GM19397 (cell line): ENCODE results near the gene STEAP4.
A peak's percentile ranks its signal among the peaks of the same experiment; 100 is the strongest.
"Not testable (repeated sequence)": the region's sequence is repeated elsewhere in the genome, so short reads cannot be mapped to it uniquely, and the experiment has no call there.

Experiments used
- ATAC-seq: cut with Tn5 transposase; IDR thresholded peaks from one replicate; pipeline ENCODE4 v1.9.1; 2021; ENCODE audit warnings: mild to moderate bottlenecking, moderate library complexity; ENCODE audit not compliant: unreplicated experiment

The STEAP4 gene

DNA sequence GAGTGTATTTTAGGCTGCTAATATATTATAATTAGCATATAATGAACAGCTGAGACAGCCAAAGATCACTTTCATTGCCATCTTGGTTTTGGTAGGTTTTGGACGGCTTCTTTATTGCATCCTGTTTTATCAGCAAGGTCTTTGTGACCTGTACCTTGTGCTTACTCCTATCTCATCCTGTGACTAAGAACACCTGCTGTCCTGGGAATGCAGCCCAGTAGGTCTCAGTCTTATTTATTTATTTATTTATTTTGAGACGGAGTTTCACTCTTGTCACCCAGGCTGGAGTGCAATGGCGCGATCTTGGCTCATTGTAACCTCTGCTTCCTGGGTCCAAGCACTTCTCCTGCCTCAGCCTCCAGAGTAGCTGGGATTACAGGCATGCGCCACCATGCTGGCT, 31.8 kb downstream of the STEAP4 start:
- not testable (repeated sequence) for ATAC-seq

DNA sequence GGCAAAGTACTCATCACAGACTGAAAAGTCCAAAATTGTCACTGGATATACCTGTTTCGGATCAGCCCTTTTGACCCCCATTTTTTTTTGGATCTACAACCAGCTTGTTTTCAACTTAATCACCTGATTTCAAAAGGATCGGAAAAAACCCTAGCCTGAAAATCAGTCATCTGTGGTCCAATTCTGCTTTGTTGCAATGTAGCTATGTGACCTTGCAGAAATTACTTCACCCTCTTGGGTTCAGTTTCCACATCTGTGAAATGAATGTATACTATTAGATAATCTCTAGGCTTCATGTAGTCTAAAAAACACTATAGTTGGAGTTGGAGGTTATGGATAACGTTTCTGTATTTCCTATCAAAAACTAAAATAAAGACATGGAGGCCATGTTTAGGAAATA, 37.1 kb downstream of the STEAP4 start:
- ATAC-seq, result no peak

DNA sequence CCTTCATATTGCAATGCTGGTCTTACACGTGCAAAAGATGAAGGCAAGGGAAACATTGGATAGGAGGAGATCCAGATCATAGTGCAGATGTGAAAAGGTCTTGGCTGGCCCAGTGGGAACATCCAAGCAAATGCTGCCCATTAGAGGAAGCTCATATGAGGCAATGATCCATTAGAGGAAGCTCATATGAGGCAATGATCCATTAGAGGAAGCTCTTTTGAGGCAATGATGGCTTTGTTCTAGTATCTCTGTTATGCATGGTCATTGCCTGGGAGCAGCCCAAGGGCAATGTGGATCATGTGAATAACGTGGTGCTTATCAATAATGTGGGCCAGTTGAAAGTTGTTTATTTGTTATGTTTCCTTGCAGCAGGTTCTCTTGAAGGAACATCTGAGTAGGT, 37.8 kb downstream of the STEAP4 start:
- no peak for ATAC-seq

DNA sequence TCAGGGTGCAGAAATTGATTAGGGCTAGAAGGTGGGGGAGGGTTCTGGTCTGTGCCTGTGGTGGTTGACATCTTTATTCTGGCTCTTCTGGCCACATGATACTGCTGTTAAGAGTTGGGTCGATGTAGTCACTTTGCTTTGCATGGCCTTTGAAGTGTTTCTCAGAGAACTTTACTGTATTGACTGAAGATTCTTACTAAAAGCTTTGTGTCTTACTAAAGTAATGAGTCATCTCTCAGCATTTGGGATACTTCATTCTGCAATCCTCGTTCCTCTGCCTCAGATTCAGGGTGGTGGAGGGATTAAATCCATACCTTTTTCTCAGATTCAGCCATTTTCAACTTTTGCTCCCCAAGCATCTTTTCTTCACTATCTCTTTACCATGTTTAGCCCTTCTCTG, 38.6 kb downstream of the STEAP4 start:
- no peak for ATAC-seq

DNA sequence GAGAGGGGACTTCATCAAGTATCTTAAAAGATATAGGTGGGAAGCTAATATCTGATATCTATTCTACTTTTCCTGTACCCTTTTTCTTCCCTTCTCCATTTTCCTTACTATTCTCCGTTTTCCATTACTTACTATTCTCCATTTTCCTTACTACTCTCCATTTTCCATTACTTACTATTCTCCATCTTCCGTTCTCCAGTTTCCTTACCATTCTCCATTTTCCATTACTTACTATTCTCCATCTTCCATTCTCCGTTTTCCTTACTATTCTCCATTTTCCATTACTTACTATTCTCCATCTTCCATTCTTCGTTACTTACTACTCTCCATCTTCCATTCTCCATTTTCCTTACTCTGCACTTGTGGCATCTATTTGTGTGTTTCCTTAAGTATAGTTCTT, 39.3 kb downstream of the STEAP4 start:
- no peak for ATAC-seq

DNA sequence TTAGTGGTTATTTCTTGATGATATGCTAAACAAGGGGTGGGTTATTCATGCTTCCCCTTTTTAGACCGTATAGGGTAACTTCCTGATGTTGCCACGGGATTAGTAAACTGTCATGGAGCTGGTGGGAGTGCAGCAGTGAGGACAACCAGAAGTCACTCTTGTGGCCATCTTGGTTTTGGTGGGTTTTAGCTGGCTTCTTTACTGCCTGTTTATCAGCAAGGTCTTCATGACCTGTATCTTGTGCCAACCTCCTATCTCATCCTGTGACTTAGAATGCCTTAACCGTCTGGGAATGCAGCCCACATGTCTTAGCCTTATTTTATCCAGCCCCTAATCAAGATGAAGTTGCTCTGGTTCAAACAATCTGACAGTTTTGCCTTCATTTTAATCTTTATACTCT, 41.7 kb downstream of the STEAP4 start:
- not testable (repeated sequence) for ATAC-seq

DNA sequence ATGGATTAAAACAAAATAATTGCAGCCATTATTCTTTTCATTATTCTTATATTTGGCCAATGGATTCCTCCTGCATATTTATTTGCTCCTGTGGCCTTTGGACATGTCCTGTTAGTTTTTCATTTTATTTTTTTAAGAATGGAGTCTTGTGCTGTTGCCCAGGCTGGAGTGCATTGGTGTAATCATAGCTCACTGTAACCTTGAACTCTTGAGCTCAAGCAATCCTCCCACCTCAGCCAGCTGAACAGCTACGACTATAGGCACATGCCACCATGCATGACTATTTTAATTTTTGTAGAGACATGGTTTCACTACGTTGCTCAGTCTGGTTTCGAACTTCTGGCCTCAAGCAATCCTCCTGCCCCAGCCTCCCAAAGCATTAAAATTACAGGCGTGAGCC, 44.1 kb downstream of the STEAP4 start:
- ATAC-seq, result no peak

DNA sequence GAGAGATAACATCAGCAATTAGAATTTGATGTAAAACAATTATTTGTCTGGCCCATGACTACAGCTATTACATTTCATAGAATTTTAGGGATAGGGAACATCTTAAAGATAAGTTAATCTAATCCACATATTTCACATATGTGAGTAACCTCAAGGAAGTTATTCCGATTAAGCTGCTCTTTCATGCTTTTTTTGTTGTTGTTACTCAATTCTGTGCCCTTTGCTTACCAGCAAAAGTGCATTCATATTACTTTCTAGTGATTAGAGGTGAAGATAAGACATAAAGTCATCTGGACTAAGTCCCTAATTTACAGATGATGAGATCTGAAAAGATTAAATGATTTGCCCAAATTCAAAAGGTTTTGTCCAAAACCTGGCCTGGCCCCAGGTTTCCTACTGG, 46.0 kb downstream of the STEAP4 start:
- no peak for ATAC-seq

DNA sequence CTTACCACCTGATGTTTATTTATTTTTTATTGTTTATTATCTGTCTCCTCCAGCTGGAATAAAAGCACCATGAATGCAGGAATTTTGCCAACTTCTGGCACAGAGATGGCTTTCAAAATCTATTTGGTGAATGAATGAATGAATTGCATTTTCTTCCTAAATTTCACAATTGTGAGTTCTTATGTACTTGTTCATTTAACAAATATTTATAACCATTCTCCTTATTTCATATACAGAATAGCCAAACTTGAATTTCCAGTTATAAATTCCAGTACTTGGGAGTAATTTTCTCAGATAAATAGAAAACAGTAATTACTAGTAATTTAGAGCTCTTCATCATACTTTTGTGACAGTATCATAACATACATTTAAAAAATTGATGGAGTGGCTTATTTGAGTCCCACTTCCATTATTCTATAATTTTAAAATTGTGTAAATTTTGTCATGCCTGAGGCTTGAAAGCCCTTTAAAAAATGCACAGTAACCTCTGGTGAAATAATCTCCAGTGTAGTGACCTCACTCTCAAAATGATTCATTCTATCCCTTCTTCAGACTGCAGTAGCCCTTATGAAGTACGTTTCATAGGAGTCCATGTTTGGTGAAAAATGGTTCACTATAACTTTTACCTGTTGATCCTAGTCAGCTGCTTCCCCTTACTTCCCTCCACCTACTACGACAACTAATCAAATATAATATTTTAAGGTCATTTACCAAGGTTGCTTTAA, 46.9 kb downstream of the STEAP4 start:
- ATAC-seq, result no peak

DNA sequence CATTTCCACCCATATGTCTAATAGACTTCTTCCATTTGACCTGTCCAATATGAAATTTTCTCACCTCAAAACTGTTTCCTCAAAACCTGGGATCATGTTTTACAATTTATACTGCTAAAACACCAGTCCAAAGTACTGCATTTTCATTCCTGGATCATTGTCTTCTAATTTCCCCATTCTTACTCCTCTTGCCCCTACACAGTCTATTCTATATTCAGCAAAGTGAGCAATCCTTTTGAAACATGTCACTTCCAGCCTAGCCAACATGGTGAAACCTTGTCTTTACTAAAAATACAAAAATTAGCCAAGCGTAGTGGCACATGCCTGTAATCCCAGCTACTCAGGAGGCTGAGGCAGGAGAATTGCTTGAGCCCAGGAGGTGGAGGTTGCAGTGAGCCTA, 48.4 kb downstream of the STEAP4 start:
- not testable (repeated sequence) for ATAC-seq

DNA sequence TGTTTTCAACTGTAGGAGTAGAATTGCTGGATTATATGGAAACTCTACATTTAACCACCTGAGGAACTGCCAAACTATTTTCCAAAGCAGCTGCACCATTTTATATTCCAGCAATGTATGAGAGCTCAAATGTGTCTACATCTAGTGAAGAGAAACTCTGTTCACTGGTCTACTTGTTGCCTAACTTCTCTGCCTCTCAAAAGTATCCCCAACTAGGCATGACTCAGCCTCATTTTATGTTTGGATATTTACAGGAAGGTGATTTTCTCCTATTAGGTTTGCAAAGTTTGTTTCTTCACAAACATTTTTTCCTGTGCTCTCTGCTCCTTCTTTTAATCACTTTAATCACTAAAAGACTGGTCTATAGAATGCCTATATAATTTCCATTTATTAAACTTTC, 49.8 kb downstream of the STEAP4 start:
- ATAC-seq, result no peak

DNA sequence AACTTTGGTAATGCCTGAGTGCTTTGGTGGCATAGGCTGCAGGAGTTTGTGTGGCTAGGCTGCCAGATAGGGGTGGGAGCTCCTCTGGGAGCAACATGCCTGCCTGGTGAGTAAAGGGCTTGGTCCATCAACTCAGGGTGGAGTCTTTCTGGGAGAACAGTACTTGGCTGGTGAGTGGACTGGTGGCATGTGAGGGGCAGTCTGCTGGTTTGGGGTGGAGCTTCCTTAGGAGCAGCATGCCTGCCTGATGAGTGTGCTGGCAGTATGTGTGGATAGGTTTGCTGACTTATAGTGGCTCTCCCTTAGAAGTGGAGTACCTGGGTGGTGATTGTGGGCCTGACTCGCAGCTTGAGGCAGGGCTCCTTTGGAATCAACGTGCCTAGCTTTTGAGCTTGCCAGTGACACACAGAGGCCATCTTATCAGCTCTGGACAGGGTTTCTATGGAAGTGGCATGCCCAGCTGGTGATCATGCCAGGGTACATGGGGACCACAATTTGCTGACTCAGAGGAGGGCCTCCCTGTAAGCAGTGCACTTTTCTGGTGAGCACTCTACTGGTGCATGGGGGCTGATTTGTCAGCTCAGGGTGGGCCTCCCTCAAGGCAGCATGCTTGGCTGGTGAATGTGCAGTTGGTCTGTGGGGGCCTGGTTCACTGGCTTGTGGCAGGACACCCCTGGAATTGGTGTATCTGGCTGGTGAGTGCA, 51.8 kb downstream of the STEAP4 start:
- no peak for ATAC-seq

DNA sequence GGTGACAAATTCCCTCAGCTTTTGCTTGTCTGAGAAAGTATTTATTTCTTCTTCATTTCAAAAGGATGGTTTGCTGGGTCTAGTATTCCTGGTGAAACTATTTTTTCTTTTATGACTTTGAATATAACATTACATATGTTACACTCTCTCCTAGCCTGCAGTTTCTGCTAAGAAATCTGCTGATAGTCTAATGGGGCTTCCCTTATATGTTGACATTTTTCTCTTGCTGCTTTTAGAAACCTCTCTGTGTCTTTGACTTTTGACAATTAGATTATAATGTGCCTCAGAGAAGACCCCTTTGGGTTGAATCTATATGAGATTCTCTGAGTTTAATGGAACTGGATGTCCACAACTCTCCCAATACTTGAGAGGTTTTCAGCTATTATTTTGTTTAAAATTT, 53.1 kb downstream of the STEAP4 start:
- ATAC-seq, result no peak

DNA sequence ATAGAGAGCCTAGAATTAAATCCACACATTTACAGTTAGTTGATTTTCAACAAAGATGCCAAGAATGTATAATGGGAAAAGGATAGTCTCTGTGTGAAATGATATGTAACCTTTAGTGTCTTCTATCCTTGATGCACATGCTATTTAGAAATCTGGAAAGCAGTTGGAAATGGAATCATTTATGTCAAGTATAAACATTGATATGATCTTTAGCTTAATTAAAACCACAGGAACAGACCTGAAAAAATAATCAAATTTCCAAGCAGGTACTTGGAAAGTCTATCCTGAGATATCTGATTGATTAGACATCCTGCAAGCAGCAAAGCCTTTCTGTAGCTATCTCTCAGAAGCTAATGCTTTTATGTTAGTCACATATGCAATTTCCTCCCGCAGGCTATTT, 62.4 kb downstream of the STEAP4 start:
- ATAC-seq, result no peak

DNA sequence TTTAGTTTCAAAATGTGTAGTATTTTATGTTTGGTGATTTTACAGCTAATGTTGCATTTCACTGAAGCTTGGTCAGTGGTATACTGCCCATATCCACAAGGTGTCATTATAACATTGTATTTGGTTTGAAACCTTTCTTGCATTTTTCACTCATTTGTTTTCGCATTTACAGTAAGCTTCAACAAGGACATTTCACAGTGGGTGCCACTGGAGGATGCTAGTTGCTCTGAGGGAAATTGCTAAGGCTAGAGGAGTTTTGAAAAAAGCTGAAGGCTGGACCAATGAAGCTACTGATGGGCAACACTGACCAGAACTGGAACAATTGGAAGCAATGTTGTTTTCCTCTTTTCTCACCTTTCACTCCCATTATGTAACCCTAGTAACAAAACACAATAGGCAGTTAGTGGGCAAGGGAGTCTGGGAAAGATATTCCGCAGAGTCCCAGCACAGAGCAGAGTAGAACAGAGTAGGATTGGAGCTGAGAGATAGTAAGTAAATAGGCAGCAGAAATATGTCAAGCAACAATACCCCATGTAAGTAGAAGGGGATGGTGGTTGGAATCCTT, 63.3 kb downstream of the STEAP4 start:
- peak; percentile 67 for ATAC-seq

DNA sequence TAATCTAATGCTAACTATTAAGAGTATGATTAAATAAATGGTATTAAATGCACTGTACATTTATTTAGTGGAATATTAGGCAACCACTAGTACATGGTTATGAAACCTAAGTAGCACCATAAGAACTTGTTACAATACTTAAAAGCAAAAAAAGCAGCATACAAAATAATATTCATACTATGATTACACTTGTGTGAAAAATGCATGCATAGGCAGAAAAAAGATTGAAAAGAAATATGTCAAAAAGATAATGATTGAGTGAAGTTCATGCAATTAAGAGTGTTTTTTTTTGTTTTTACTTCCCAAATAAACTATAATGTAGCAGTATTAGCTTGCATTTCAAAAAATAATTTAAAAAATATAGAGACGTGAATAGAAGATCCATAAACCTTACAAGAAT, 66.8 kb downstream of the STEAP4 start:
- ATAC-seq, result no peak

DNA sequence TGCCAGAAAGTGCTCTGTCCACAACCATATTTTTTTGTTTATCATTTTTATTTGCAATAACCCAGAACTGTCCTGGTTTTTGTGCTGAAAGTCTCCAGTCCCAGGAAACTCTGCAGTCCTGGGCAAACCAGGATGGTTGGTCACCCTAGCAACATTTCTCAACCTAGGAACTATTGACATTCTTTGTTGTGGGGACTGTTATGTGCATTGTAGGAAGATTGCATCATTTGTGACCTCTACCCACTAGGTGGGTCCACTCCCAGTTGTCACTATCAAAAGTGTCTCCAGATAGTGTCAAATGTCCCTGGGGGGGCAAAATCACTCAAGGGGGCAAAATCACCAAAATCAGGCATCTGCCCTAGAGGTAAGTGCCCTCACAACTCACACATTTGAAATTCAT, 72.9 kb downstream of the STEAP4 start:
- no peak for ATAC-seq

DNA sequence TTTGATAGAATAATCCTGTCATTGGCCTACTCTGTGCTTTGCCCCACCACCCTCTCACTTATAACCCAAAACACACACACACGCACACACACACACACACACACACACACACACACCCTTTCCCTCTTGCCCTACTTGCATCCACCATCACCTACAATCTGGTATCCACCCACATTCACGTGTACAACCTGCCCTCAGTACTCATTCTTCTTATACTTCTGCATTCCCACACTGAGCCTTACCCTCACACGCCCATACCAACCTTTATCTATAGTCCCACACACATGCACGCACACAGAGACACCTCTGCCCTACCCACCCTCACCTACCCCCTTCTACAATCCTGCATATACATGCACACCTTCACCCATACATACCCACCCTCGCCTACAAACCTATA, 76.0 kb downstream of the STEAP4 start:
- no peak for ATAC-seq

DNA sequence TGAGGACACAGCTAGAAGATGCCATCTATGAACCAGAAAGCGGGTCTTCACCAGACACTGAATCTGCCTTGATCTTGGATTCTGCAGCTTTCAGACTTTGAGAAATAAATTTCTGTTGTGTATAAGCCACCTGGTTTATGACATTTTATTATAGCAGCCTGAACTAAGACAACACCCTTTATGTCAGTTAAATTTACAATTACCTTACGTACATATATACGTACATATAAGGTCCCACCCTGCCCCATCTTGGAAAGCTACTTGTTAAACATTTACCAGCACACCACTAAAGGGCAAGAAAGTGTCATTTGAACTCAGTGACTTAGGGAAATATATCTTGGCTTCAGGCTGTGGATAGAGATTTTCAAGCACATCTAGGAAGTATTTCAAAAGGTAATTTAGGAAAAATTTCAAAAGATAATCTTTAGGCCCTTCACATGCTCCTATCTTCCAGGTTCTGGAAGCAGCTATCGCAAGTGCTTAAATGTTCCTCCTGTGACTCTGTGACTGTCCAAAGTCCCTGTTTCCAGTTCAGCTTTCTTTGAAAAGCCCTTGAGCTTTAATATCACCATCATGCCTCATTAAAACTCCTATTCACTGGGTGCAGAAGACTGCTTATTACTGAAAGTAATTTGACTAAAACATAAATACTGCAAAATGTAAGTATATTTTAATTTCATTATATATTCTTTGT, 77.2 kb downstream of the STEAP4 start:
- no peak for ATAC-seq

DNA sequence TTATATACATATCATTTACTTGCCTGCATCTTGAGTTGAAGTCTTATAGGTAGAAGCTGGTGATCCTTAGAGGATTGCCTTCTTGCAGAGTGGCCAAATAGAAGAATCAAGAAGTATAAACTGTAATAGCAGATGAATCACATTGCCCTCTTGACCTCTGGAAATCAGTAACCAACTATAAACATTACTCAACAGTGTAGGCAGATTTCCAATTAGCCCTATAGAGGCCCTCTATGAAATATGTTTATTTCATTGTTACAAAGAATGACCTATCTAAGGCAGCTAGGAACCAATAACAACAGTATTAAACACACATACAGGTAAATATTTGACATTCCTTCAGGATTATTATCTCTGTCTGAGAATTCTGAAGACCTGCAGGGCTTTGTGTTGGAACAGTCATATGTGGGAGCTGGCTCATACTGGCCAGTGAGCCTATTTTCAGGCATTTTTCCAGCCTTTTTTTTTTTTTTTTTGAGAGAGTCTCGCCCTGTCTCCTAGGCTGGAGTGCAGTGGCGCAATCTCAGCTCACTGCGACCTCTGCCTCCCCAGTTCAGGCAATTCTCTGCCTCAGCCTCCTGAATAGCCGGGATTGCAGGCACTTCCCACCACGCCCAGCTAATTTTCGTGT, 79.7 kb downstream of the STEAP4 start:
- no peak for ATAC-seq

DNA sequence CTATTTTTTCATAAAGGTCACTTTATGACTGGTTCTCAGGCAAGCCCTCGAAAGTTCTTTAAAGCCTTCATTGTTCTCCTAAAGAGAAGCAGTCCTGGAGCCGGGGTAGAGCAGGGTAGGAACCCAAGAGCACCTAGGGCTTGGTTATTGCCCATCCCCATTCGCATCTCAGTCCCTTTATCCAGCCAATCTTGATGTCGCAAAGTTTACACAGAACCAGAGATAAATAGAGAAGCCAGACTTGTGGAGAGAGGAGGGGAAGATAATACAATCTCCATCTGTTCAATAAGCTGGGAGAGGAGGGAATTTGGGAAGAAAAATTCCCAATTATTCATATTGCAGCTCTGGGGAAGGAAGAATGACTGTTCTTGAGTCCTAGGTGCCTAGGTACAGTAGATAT, 80.5 kb downstream of the STEAP4 start:
- ATAC-seq, result no peak
